ENCODE results near the gene STPG3.

The STPG3 gene

GRCh38 chr9:137251194-137251461 is at the start of gene STPG3:
STPG3 (plus strand) TSS chr9:137251286; CDS start chr9:137251287, 1 bp downstream.
- no peak for DNase-seq

GRCh38 chr9:137202966-137203365 is 48.1 kb upstream of the STPG3 start:
- DNase-seq: no peak

GRCh38 chr9:137204731-137205125 is 46.4 kb upstream of the STPG3 start:
- DNase-seq: no peak

DNA sequence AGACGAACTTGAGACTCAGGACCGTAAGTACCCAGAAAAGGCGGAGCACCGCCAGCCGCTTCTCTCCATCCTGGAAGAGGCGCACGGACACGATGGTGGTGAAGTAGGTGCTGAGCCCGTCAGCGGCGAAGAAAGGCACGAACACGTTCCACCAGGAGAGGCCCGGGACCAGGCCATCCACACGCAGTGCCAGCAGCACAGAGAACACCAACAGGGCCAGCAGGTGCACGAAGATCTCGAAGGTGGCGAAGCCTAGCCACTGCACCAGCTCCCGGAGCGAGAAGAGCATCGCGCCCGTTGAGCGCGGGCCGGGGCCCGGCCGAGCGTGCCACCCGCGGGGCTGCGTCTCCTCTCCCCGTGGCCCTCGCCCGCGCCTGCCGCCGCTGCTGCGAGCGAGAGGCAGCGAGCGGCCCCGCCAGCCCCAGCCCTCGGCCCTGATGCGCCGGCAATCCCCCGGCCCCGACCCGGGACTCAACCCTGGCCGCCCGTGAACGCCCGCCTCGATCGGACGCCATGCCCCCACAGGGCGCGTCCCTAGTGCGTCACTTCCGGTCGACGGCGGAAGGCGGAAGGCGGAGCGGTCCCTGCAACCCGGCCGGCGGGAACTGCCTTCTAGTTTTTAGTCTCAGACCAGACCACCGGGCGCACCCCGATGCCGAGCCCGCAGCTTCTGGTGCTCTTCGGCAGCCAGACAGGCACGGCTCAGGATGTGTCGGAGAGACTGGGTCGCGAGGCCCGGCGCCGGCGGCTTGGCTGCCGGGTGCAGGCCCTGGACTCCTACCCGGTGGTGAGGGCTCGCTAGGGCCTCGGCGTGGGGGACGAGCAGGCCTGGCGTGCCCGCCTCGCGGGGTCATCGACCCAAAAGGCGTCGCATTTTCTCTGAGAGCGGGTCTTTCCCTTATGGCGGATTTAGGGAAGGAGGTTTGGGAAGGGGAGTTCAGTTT is 45.7 kb upstream of the STPG3 start, which contains the start of the genes NDOR1 and TMEM203:
NDOR1 (plus strand) TSS at position 575 of the 944 bp plus-strand sequence; CDS start at position 653, 78 bp downstream.
TMEM203 (minus strand) TSS at position 523 of the 944 bp plus-strand sequence; CDS start at position 289, 234 bp downstream.
- DNase-seq: peak; percentile 96

DNA sequence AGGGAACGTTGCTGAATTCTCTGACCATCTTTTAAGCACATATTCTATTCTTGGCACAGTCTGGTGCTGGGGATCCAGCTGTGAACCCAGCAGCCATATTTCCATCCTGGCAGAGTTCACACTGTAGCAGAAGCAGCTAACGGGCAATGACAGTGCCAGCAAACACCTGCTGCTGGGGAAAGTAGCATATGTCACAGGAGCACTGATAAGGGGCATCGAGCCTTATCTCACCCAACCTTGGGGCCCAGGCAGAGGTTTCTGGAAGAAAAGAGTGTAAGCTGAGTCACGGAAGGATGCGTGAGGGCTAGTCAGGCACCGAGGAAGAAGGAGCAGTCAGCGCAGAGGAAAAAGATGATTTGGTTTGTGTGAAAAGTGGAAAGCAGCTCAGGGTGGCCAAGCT is 44.5 kb upstream of the STPG3 start:
- DNase-seq: no peak

GRCh38 chr9:137211532-137211931 is 39.6 kb upstream of the STPG3 start:
- DNase-seq: no peak

DNA sequence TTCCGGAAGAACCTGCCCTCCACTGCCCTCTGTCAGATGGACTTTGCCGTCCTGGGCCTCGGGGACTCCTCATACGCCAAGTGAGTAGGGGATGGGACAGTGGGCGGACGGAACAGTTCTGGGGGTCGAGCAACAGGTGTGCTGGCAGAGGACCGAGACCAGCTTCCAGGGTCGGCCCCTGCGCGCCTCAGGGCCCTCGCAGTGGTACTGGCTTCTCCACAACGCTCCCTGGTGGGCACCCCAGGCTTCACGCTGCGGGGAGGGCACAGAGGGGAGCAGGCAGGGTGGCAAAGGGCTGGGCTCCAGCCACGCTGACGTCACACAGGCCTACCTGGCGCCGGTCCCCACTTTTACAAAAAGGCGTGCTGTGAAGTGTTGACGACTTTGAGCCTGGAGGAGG is 38.6 kb upstream of the STPG3 start:
- no peak for DNase-seq

GRCh38 chr9:137213160-137214060 is 37.7 kb upstream of the STPG3 start:
- DNase-seq: no peak

- DNase-seq: no peak
Observed at GRCh38 chr9:137214620-137215019, 36.5 kb upstream of the STPG3 start.

DNA sequence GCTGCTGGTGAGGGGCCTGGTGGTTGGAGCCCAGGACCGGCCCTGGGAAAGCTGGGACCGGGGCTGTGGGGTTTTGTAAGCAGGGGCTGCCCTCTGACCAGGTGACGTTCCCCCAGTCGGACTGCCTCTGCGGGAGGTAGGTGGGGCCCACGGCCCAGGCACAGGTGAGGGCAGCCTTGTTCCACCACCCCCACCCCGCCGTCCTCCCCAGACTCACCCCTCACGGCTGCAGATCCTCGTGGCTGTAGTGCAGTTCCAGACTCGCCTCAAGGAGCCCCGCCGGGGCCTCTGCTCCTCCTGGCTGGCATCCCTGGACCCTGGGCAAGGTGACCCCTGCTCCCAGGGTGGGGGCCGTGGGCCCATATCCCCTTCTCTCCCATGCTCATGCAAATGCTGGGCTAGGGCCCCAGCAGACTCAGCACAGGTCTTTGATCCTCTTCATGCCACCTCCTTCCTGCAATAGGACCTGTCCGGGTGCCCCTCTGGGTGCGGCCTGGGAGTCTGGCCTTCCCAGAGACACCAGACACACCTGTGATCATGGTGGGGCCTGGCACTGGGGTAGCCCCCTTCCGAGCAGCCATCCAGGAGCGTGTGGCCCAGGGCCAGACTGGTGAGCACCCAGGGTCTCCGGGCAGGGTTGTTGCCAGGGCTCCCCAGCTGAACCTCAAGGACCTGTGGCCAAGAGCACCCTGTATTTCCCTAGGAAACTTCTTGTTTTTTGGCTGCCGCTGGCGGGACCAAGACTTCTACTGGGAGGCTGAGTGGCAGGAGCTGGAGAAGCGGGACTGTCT is 35.7 kb upstream of the STPG3 start:
- no peak for DNase-seq

GRCh38 chr9:137216188-137216965 is 34.7 kb upstream of the STPG3 start:
- no peak for DNase-seq

GRCh38 chr9:137217276-137218211 is 33.5 kb upstream of the STPG3 start:
- no peak for DNase-seq

- DNase-seq: no peak
Observed at GRCh38 chr9:137218212-137218753, 32.8 kb upstream of the STPG3 start.

DNA sequence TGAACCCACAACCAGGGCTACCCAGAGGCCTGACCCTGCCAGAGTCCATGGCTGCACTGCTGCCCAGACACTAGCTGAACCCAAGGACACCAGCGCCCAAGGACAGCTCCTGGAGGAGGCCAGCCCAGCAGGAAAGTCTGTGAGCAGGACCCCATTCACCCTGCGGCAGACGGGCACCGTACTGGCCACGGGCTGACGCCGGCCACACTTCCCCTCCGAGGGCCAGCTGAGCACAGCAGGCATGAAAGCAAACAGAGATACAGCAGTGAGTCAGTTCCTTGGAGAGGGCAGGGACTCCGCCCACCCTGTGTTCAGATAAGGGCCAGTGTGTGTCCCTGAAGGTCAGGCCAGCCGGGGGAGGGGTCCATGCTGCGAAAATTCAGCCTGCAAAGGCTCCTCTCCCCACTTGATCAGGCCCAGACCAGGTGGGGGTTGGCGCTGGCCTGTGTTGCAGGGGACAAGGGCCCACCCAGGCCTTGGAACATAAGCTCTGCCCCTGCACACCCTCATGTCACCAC is 32.3 kb upstream of the STPG3 start:
- DNase-seq: no peak

GRCh38 chr9:137219757-137220316 is 31.2 kb upstream of the STPG3 start:
- no peak for DNase-seq

DNA sequence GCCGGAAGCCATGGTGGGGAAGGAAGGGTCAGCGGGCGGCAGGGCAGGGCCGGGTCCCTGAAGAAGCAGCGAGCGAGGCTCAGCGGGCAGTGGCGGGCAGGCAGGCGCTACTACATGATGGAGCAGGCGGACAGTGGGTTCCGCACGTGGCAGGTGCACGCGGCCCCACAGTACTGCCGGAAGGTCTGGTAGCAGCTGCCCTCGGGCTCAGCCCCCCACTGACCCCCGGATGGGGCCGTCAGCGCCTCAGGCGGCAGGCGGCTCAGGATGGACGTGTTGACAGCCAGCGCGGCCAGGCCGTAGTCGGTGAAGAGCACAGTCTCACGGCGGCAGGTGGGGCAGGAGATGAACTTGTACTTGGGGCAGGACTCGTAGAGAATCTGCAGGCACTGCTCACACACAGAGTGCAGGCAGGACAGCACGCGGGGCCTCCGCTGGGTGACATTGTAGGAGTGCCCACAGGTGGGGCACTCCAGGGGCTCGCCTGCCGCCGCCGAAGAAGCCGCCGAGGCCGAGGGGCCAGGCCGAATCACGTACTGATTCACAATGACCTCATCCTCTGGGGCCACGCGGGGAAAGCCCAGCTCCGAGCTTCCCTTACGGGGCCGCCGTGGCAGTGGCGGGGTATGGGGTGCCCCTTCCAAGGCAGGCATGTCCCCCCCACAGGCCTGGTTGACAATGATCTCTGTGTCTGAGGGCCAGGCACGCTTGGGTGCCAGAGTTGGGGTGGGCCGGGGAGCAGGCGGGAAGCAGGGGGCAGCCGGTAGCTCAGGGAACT is 30.6 kb upstream of the STPG3 start:
- no peak for DNase-seq

DNA sequence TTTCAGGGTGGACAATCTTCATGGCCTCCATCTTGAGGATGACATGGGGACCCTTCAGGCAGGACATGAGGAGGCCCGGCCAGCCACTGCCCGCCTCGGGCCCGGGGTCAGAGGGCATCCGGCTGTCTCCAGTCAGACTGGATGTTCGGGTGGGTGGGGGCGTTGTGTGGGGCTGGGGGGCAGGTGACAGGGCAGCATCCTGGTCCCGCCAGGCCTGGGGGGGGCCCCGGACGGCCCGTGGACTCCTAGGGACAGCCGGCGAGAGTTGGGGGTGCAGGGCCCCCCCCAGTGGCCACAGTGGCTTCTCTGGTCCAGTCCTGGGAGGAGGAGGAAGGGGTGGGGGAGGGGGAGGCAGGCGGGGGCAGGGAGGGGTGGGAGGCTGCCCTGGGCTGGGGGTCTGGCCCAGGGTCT is 30.0 kb upstream of the STPG3 start:
- no peak for DNase-seq

GRCh38 chr9:137221506-137222111 is 29.5 kb upstream of the STPG3 start:
- DNase-seq: no peak
